K562 (cell line): ENCODE data around the gene CNTROB. TPM values are rescaled to one million over a fixed set of nuclear protein-coding genes. Genes with fewer than 3 reads are reported as not detected.

Source experiments
- CC2D1A ChIP-seq: fragments of 450-650 bp; IDR thresholded peaks from 2 replicates; pipeline ENCODE4 v1.6.1; 2017; ENCODE audit warnings: mild to moderate bottlenecking
- COPS2 ChIP-seq: fragments of 450-650 bp; conservative IDR thresholded peaks from 2 replicates; pipeline ENCODE4 v1.6.1; 2016; ENCODE audit warnings: mild to moderate bottlenecking, moderate library complexity
- JUN ChIP-seq, 2 experiments: sonication (generic) in 1 of 2; formaldehyde crosslinking in 1 of 2; IDR thresholded peaks; 2 replicates each; pipeline versions ENCODE4 v1.6.1 to v1.8.0; 2012 to 2022; ENCODE audit warnings: borderline replicate concordance in 2 of 2, mild to moderate bottlenecking in 2 of 2, improper control_type of control experiment in 1 of 2, low read depth in 1 of 2, low read length in 1 of 2, missing genetic modification reagents in 1 of 2
- KAT2B ChIP-seq: IDR thresholded peaks from one replicate; pipeline ENCODE4 v1.6.1; 2012; ENCODE audit warnings: low read depth, mild to moderate bottlenecking, control low read depth, inconsistent platforms, low read length, moderate library complexity
- MTF1 ChIP-seq: fragments of 250-450 bp; sonication (Bioruptor Pico); IDR thresholded peaks from 2 replicates; pipeline ENCODE4 v1.9.0; 2021; ENCODE audit warnings: moderate library complexity, mild to moderate bottlenecking, inconsistent platforms, borderline replicate concordance
- NFXL1 ChIP-seq: fragments of 450-650 bp; formaldehyde crosslinking; IDR thresholded peaks from 2 replicates; pipeline ENCODE4 v1.4.0; 2021; ENCODE audit warnings: mild to moderate bottlenecking
- RFX1 ChIP-seq: fragments of 450-650 bp; IDR thresholded peaks from 2 replicates; pipeline ENCODE4 v1.6.1; 2016; ENCODE audit warnings: mild to moderate bottlenecking, moderate library complexity
- SIN3A ChIP-seq, 2 experiments: fragments of 150-350 bp in 1 of 2; IDR thresholded peaks; 2 replicates each; pipeline ENCODE4 v1.6.1; 2011 to 2016; ENCODE audit warnings: borderline replicate concordance in 2 of 2, low read depth in 2 of 2, low read length in 2 of 2, mild to moderate bottlenecking in 2 of 2, moderate library complexity in 2 of 2; ENCODE audit not compliant: control insufficient read depth in 1 of 2
- TSC22D4 ChIP-seq: fragments of 450-650 bp; IDR thresholded peaks from 2 replicates; pipeline ENCODE4 v1.6.1; 2016; ENCODE audit warnings: missing genetic modification characterization, missing biosample characterization, control low read depth
- WHSC1 ChIP-seq: IDR thresholded peaks from one replicate; pipeline ENCODE4 v1.6.1; 2012; ENCODE audit warnings: low read length, control low read depth, inconsistent platforms
- ZBTB5 ChIP-seq: fragments of 450-650 bp; IDR thresholded peaks from 2 replicates; pipeline ENCODE4 v1.6.1; 2017; ENCODE audit warnings: antibody characterized with exemption
- ZNF408 ChIP-seq: fragments of 250-450 bp; sonication (Bioruptor Pico); IDR thresholded peaks from 2 replicates; pipeline ENCODE4 v1.4.0; 2020; ENCODE audit warnings: low read depth, mild to moderate bottlenecking, moderate library complexity
- polyA plus RNA-seq, 8 experiments: library from polyadenylated mRNA; depleted of rRNA in 4 of 8; stranded (reverse) in 5 of 8; unstranded in 3 of 8; fragments of >200 nt; fragmentation: Nextera tagmentation in 2 of 8; fragmentation: Illumina TruSeq in 1 of 8; extraction: Ambion mirVana in 2 of 8; extraction: Trizol in 1 of 8; gene quantifications; 2 replicates each; pipeline versions ENCODE4 v1.2.1 to v1.2.3, GENCODE V29; 2011 to 2014; ENCODE audit warnings: inconsistent platforms in 1 of 8, missing spikeins in 1 of 8
- total RNA-seq, 7 experiments: library from RNA; depleted of rRNA in 6 of 7; stranded (reverse); fragments of >200 nt in 6 of 7; fragmentation: Illumina TruSeq in 2 of 7; extraction: Trizol in 2 of 7; gene quantifications; 2 replicates each; pipeline versions ENCODE4 v1.2.1 to v1.2.3, GENCODE V29; 2011 to 2021; ENCODE audit warnings: low replicate concordance in 1 of 7
- TF ChIP-seq, protein P1 (sequence below): sonication (generic); formaldehyde crosslinking; IDR thresholded peaks from 2 replicates; pipeline ENCODE4 v1.8.1; 2023; ENCODE audit warnings: mild to moderate bottlenecking, missing genetic modification reagents
- TF ChIP-seq, protein P2 (sequence below): fragments of 250-450 bp; sonication (Bioruptor Pico); IDR thresholded peaks from 2 replicates; pipeline ENCODE4 v1.8.0; 2022; ENCODE audit warnings: inconsistent platforms, mild to moderate bottlenecking, moderate library complexity, borderline replicate concordance
- TF ChIP-seq, protein P3 (sequence below): fragments of 250-450 bp; sonication (Bioruptor Pico); IDR thresholded peaks from 2 replicates; pipeline ENCODE4 v1.8.0; 2022; ENCODE audit warnings: moderate library complexity, mild to moderate bottlenecking, inconsistent platforms
- TF ChIP-seq, protein P4 (sequence below): IDR thresholded peaks from 2 replicates; pipeline ENCODE4 v1.6.1; 2011; ENCODE audit warnings: borderline replicate concordance, low read depth, mild to moderate bottlenecking, moderate library complexity, low read length; ENCODE audit not compliant: insufficient read depth, poor library complexity, severe bottlenecking

The CNTROB gene
- total and polyA plus RNA-seq, 9 of the 15 experiments (the other 6 are each of a cell fraction or from before 2014, with no cell fraction given) = 1.9 to 33.3 (median 23.0) TPM

- TF ChIP-seq, protein P1, sequence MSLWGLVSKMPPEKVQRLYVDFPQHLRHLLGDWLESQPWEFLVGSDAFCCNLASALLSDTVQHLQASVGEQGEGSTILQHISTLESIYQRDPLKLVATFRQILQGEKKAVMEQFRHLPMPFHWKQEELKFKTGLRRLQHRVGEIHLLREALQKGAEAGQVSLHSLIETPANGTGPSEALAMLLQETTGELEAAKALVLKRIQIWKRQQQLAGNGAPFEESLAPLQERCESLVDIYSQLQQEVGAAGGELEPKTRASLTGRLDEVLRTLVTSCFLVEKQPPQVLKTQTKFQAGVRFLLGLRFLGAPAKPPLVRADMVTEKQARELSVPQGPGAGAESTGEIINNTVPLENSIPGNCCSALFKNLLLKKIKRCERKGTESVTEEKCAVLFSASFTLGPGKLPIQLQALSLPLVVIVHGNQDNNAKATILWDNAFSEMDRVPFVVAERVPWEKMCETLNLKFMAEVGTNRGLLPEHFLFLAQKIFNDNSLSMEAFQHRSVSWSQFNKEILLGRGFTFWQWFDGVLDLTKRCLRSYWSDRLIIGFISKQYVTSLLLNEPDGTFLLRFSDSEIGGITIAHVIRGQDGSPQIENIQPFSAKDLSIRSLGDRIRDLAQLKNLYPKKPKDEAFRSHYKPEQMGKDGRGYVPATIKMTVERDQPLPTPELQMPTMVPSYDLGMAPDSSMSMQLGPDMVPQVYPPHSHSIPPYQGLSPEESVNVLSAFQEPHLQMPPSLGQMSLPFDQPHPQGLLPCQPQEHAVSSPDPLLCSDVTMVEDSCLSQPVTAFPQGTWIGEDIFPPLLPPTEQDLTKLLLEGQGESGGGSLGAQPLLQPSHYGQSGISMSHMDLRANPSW = no peak
- TF ChIP-seq JUN (IDR thresholded peaks at IDR 0.05; ENCODE audit: borderline replicate concordance, low read depth, low read length) (no peak), JUN (CRISPR knock-in tag; IDR thresholded peaks at IDR 0.05; ENCODE audit: borderline replicate concordance) (no peak), CC2D1A (0 out of 2 replicates have a peak, but pooled peaks have one; percentile 57), MTF1 (CRISPR knock-in tag) (no peak), NFXL1 (CRISPR knock-in tag) (no peak), SIN3A (IDR thresholded peaks at IDR 0.05; ENCODE audit: borderline replicate concordance in 2 of 2, control insufficient read depth in 1 of 2, low read depth in 2 of 2, low read length in 2 of 2) (peak in 1 of 2 experiments; percentile 15; a peak in 1 of 4 replicates), ZBTB5 (peak; percentile 75), TSC22D4 (tag) (no peak), KAT2B (no peak), RFX1 (no peak), COPS2 (no peak), WHSC1 (no peak), ZNF408 (CRISPR knock-in tag) (no peak)
- TF ChIP-seq, protein P2, sequence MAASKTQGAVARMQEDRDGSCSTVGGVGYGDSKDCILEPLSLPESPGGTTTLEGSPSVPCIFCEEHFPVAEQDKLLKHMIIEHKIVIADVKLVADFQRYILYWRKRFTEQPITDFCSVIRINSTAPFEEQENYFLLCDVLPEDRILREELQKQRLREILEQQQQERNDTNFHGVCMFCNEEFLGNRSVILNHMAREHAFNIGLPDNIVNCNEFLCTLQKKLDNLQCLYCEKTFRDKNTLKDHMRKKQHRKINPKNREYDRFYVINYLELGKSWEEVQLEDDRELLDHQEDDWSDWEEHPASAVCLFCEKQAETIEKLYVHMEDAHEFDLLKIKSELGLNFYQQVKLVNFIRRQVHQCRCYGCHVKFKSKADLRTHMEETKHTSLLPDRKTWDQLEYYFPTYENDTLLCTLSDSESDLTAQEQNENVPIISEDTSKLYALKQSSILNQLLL (CRISPR knock-in tag) = no peak
- TF ChIP-seq, protein P3, sequence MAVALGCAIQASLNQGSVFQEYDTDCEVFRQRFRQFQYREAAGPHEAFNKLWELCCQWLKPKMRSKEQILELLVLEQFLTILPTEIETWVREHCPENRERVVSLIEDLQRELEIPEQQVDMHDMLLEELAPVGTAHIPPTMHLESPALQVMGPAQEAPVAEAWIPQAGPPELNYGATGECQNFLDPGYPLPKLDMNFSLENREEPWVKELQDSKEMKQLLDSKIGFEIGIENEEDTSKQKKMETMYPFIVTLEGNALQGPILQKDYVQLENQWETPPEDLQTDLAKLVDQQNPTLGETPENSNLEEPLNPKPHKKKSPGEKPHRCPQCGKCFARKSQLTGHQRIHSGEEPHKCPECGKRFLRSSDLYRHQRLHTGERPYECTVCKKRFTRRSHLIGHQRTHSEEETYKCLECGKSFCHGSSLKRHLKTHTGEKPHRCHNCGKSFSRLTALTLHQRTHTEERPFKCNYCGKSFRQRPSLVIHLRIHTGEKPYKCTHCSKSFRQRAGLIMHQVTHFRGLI (CRISPR knock-in tag) = no peak
- TF ChIP-seq, protein P4, sequence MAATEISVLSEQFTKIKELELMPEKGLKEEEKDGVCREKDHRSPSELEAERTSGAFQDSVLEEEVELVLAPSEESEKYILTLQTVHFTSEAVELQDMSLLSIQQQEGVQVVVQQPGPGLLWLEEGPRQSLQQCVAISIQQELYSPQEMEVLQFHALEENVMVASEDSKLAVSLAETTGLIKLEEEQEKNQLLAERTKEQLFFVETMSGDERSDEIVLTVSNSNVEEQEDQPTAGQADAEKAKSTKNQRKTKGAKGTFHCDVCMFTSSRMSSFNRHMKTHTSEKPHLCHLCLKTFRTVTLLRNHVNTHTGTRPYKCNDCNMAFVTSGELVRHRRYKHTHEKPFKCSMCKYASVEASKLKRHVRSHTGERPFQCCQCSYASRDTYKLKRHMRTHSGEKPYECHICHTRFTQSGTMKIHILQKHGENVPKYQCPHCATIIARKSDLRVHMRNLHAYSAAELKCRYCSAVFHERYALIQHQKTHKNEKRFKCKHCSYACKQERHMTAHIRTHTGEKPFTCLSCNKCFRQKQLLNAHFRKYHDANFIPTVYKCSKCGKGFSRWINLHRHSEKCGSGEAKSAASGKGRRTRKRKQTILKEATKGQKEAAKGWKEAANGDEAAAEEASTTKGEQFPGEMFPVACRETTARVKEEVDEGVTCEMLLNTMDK = no peak
These were observed 45.6 kb upstream of the CNTROB start (continued) for GRCh38 chr17:7886227-7887037.
